ENCODE results near the gene CLMN. TPM values are rescaled to one million over a fixed set of nuclear protein-coding genes. Genes with fewer than 3 reads are reported as not detected.

CLMN gene
- total and polyA plus RNA-seq, 2 of the 13 experiments (the other 11 are each of a cell fraction or from before 2014, with no cell fraction given): 15.1 to 16.7 TPM

- TF ChIP-seq KIAA2018 (CRISPR knock-in tag; IDR thresholded peaks at IDR 0.05; ENCODE audit: borderline replicate concordance) (no peak), FOXP1 (IDR thresholded peaks at IDR 0.05) (no peak), FOXP1 (CRISPR knock-in tag; IDR thresholded peaks at IDR 0.05) (peak; percentile 70), MBNL3 (CRISPR knock-in tag; conservative IDR thresholded peaks at IDR 0.05) (no peak), TSC22D2 (CRISPR knock-in tag; IDR thresholded peaks at IDR 0.05; ENCODE audit: borderline replicate concordance) (0 out of 2 replicates have a peak, but pooled peaks have one; percentile 39), TBX2 (CRISPR knock-in tag; IDR thresholded peaks at IDR 0.05; ENCODE audit: borderline replicate concordance) (peak; percentile 64), RXRA (CRISPR knock-in tag; IDR thresholded peaks at IDR 0.05) (peak; percentile 94), REPIN1 (CRISPR knock-in tag; IDR thresholded peaks at IDR 0.05; ENCODE audit: borderline replicate concordance, low read depth) (peak; percentile 25; the same call in 1 of the 2 replicates), MEF2D (CRISPR knock-in tag; IDR thresholded peaks at IDR 0.05) (peak; percentile 69; the same call in 1 of the 2 replicates), ZNF343 (CRISPR knock-in tag; IDR thresholded peaks at IDR 0.05) (no peak), NR2F6 (IDR thresholded peaks at IDR 0.05) (peak; percentile 97), NR2F6 (CRISPR knock-in tag; IDR thresholded peaks at IDR 0.05) (peak; percentile 98), BCL6 (CRISPR knock-in tag; IDR thresholded peaks at IDR 0.05) (peak; percentile 89), KLF12 (CRISPR knock-in tag; IDR thresholded peaks at IDR 0.05; ENCODE audit: borderline replicate concordance) (peak; percentile 53; the same call in 1 of the 2 replicates), MYPOP (CRISPR knock-in tag; IDR thresholded peaks at IDR 0.05) (0 out of 2 replicates have a peak, but pooled peaks have one; percentile 44), NRL (CRISPR knock-in tag; IDR thresholded peaks at IDR 0.05; ENCODE audit: borderline replicate concordance) (no peak), MEIS2 (CRISPR knock-in tag; IDR thresholded peaks at IDR 0.05) (0 out of 2 replicates have a peak, but pooled peaks have one; percentile 38), KAT8 (CRISPR knock-in tag; IDR thresholded peaks at IDR 0.05) (peak; percentile 41; the same call in 1 of the 2 replicates), SALL1 (CRISPR knock-in tag; IDR thresholded peaks at IDR 0.05) (peak; percentile 91), ZNF136 (CRISPR knock-in tag; IDR thresholded peaks at IDR 0.05; ENCODE audit: low read depth) (no peak)
- TF ChIP-seq, protein P1, sequence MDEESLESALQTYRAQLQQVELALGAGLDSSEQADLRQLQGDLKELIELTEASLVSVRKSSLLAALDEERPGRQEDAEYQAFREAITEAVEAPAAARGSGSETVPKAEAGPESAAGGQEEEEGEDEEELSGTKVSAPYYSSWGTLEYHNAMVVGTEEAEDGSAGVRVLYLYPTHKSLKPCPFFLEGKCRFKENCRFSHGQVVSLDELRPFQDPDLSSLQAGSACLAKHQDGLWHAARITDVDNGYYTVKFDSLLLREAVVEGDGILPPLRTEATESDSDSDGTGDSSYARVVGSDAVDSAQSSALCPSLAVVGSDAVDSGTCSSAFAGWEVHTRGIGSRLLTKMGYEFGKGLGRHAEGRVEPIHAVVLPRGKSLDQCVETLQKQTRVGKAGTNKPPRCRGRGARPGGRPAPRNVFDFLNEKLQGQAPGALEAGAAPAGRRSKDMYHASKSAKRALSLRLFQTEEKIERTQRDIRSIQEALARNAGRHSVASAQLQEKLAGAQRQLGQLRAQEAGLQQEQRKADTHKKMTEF (CRISPR knock-in tag; IDR thresholded peaks at IDR 0.05): no peak
These were observed 44.9 kb upstream of the CLMN start (continued) for GRCh38 chr14:95364481-95365209.

All from HepG2 (cell line).